Endothelial cell of umbilical vein (primary cell): Measurements from ENCODE around the gene RAB31. TPM values are rescaled to one million over a fixed set of nuclear protein-coding genes. Genes with fewer than 3 reads are reported as not detected.

Experiments used
- BruUV-seq: library from RNA; stranded (reverse); fragments of 400-500 nt; replicated peaks from 2 replicates; lab custom pipeline; 2021; lab: Mats Ljungman, UMichigan
- CTCF ChIA-PET: fragments of 300-600, 350-600 bp; sonication (Branson Sonifier 250); formaldehyde crosslinking; loops from one replicate; lab custom pipeline; 2021; ENCODE audit warnings: antibody characterized with exemption, inconsistent platforms; lab: Charles Lee
- POLR2A ChIA-PET: fragments of 300-600, 350-600 bp; sonication (Branson Sonifier 250); formaldehyde crosslinking; loops from one replicate; lab custom pipeline; 2021; ENCODE audit warnings: antibody characterized with exemption, inconsistent platforms; lab: Charles Lee
- DNase-seq: peaks from one replicate; pipeline ENCODE4 v3.0.0-alpha.2; 2011; ENCODE audit warnings: low read depth, low spot score
- FAIRE-seq: peaks from 2 replicates; lab custom pipeline; 2011; peaks lifted over from hg19 to GRCh38; lab: Jason Lieb, UNC
- H2AFZ ChIP-seq: 2 replicates; pipeline ENCODE4 v1.6.0; 2012; ENCODE audit warnings: low read depth, low read length, control low read depth, inconsistent platforms
- H3K27ac ChIP-seq: 2 replicates; pipeline ENCODE4 v1.5.1; 2011; ENCODE audit warnings: low read depth, mild to moderate bottlenecking, control low read depth, low read length, moderate library complexity; ENCODE audit not compliant: insufficient read depth
- H3K27me3 ChIP-seq, 2 experiments: 2 replicates each; pipeline versions ENCODE4 v1.6.0 to v1.6.1; 2011; ENCODE audit warnings: low read length in 2 of 2, mixed read lengths in 1 of 2; ENCODE audit not compliant: control insufficient read depth in 2 of 2, insufficient read depth in 2 of 2
- H3K36me3 ChIP-seq, 2 experiments: 2 replicates in 1 of 2; 3 replicates in 1 of 2; pipeline ENCODE4 v1.5.1; 2011; ENCODE audit warnings: low read length in 2 of 2, mild to moderate bottlenecking in 1 of 2, moderate library complexity in 1 of 2; ENCODE audit not compliant: control insufficient read depth in 2 of 2, insufficient read depth in 2 of 2; ENCODE audit errors: extremely low read depth in 1 of 2
- H3K4me1 ChIP-seq: 3 replicates; pipeline ENCODE4 v1.5.1; 2011; ENCODE audit warnings: mild to moderate bottlenecking, low read length; ENCODE audit not compliant: control insufficient read depth, insufficient read depth; ENCODE audit errors: extremely low read depth
- H3K4me2 ChIP-seq: 2 replicates; pipeline ENCODE4 v1.6.1; 2011; ENCODE audit warnings: low read length, control low read depth, mixed read lengths; ENCODE audit not compliant: insufficient read depth
- H3K4me3 ChIP-seq, 3 experiments: fragments of 200-600 bp in 1 of 3; sonication (generic), shearing (Covaris generic) in 1 of 3; replicated peaks in 1 of 3; 2 replicates each; pipeline ENCODE4 v1.5.1; 2011 to 2016; ENCODE audit warnings: control low read depth in 3 of 3, low read length in 3 of 3, mild to moderate bottlenecking in 2 of 3, inconsistent platforms in 1 of 3, low read depth in 1 of 3, moderate library complexity in 1 of 3; ENCODE audit not compliant: insufficient read depth in 1 of 3
- H3K79me2 ChIP-seq: 2 replicates; pipeline ENCODE4 v1.6.0; 2012; ENCODE audit warnings: low read length, inconsistent platforms; ENCODE audit not compliant: control insufficient read depth, insufficient read depth
- H3K9ac ChIP-seq: replicated peaks from 2 replicates; pipeline ENCODE3; 2011; ENCODE audit warnings: low read length, control low read depth; ENCODE audit not compliant: insufficient read depth; ENCODE audit errors: extremely low read depth
- H3K9me1 ChIP-seq: replicated peaks from 3 replicates; pipeline ENCODE4 v1.6.0; 2011; ENCODE audit warnings: mild to moderate bottlenecking, low read length; ENCODE audit not compliant: control insufficient read depth, insufficient read depth; ENCODE audit errors: extremely low read depth
- H3K9me3 ChIP-seq: replicated peaks from 2 replicates; pipeline ENCODE4 v1.5.1; 2012; ENCODE audit warnings: low read length, inconsistent platforms; ENCODE audit not compliant: control insufficient read depth, insufficient read depth
- H4K20me1 ChIP-seq: replicated peaks from 2 replicates; pipeline ENCODE3; 2011; ENCODE audit warnings: mild to moderate bottlenecking, low read length; ENCODE audit not compliant: control insufficient read depth, insufficient read depth; ENCODE audit errors: extremely low read depth
- CTCF ChIP-seq, 2 donors: IDR thresholded peaks; 1 replicate in 1 of 2; 2 replicates in 1 of 2; pipeline ENCODE4 v1.5.1; 2011; ENCODE audit warnings: low read length in 2 of 2, mild to moderate bottlenecking in 2 of 2, moderate library complexity in 2 of 2, control low read depth in 1 of 2, inconsistent platforms in 1 of 2, low read depth in 1 of 2; ENCODE audit not compliant: insufficient read depth in 1 of 2; ENCODE audit errors: extremely low read depth in 1 of 2
- EZH2 ChIP-seq: IDR thresholded peaks from 2 replicates; pipeline ENCODE4 v1.6.1; 2012; ENCODE audit warnings: borderline replicate concordance, low read depth, mild to moderate bottlenecking, moderate library complexity, low read length, inconsistent platforms; ENCODE audit not compliant: severe bottlenecking
- FOS ChIP-seq: IDR thresholded peaks from 2 replicates; pipeline ENCODE4 v1.6.1; 2011; ENCODE audit warnings: mild to moderate bottlenecking, low read length, moderate library complexity, borderline replicate concordance; ENCODE audit not compliant: insufficient read depth
- GATA2 ChIP-seq: IDR thresholded peaks from 2 replicates; pipeline ENCODE4 v1.7.0; 2011; ENCODE audit warnings: low read depth, mild to moderate bottlenecking, moderate library complexity, mixed read lengths, low read length; ENCODE audit not compliant: insufficient read length, insufficient read depth
- JUN ChIP-seq: IDR thresholded peaks from 2 replicates; pipeline ENCODE4 v1.6.1; 2011; ENCODE audit warnings: borderline replicate concordance, low read depth; ENCODE audit not compliant: insufficient read length, insufficient read depth
- MYC ChIP-seq: IDR thresholded peaks from one replicate; pipeline ENCODE4 v1.6.1; 2011; ENCODE audit warnings: mild to moderate bottlenecking, low read depth, low read length
- POLR2A ChIP-seq: IDR thresholded peaks from 2 replicates; pipeline ENCODE4 v1.6.1; 2012; ENCODE audit warnings: low read depth, mild to moderate bottlenecking, control low read depth, low read length
- POLR2AphosphoS5 ChIP-seq: IDR thresholded peaks from 2 replicates; pipeline ENCODE4 v1.6.1; 2012; ENCODE audit warnings: low read depth, mild to moderate bottlenecking, control low read depth, low read length, moderate library complexity; ENCODE audit not compliant: insufficient read depth
- dilution Hi-C: fragments of 300-500 bp; cut with MboI; formaldehyde crosslinking; loops from one replicate; pipeline ENCODE4 v1.15.0; 2019; ENCODE audit warnings: low sequenced_read_pairs; ENCODE audit not compliant: extremely low pct_ligation_motif_present
- intact Hi-C: fragments of 100-400 bp; cut with micrococcal nuclease; formaldehyde crosslinking; loops from one replicate; pipeline ENCODE4 v1.10.0; 2022
- polyA plus RNA-seq, 4 experiments: library from polyadenylated mRNA; depleted of rRNA in 3 of 4; stranded (reverse) in 3 of 4; unstranded in 1 of 4; fragments of >200 nt; gene quantifications; 2 replicates each; pipeline versions ENCODE4 v1.2.1 to v1.2.3, GENCODE V29; 2011 to 2012; ENCODE audit warnings: missing spikeins in 1 of 4
- total RNA-seq: library from RNA; stranded (reverse); gene quantifications from 2 replicates; pipeline ENCODE4 v1.2.3, GENCODE V29; 2021
- TF ChIP-seq, protein P1 (sequence below): IDR thresholded peaks from 2 replicates; pipeline ENCODE4 v1.6.1; 2011; ENCODE audit not compliant: insufficient read depth, insufficient read length

Gene RAB31
- total and polyA plus RNA-seq, 2 donors (not counting 3 experiments of a cell fraction or from before 2014, with no cell fraction given) = 30.5 TPM

- no peak overlapping the region for H2AFZ ChIP-seq
- H4K20me1 ChIP-seq = no peaks in the 10 kb centered on the region
- H3K27ac ChIP-seq = no peak overlapping the region
- no peak overlapping the region for H3K4me2 ChIP-seq
- intact Hi-C loops = no loop called here
- no peaks in the 10 kb centered on the region for H3K79me2 ChIP-seq
- no peaks in the 10 kb centered on the region for H3K9me3 ChIP-seq
- H3K9me1 ChIP-seq = no peaks in the 10 kb centered on the region
- dilution Hi-C loops = no loop called here
- no peak overlapping the region for H3K9ac ChIP-seq
- no peaks in the 10 kb centered on the region for H3K27me3 ChIP-seq
- BruUV-seq = no TSS peak
- ChIA-PET CTCF (no interaction called here), POLR2A (no interaction called here)
- no peak for DNase-seq
- TF ChIP-seq EZH2 = no peak
- TF ChIP-seq, protein P1, sequence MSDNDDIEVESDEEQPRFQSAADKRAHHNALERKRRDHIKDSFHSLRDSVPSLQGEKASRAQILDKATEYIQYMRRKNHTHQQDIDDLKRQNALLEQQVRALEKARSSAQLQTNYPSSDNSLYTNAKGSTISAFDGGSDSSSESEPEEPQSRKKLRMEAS = no peak
- TF ChIP-seq POLR2A = no peak
- TF ChIP-seq POLR2AphosphoS5 = no peak
- TF ChIP-seq GATA2 = no peak
- no peak for TF ChIP-seq JUN
- TF ChIP-seq MYC = no peak
- no peak for TF ChIP-seq FOS
- no peak for TF ChIP-seq CTCF (IDR thresholded peaks at IDR 0.05; ENCODE audit: extremely low read depth in 1 of 2, insufficient read depth in 1 of 2, low read depth in 1 of 2, low read length in 2 of 2)
- FAIRE-seq = no peak
- H3K36me3 ChIP-seq = no peaks in the 10 kb centered on the region
- peaks cover 20% of the 10 kb centered on the region for H3K4me1 ChIP-seq
- no peak overlapping the region for H3K4me3 ChIP-seq
Measured at GRCh38 chr18:9867071-9867594, 159.0 kb downstream of the RAB31 start.
